ENCODE results near the gene ALKBH8.
"Not testable (repeated sequence)": the region's sequence is repeated elsewhere in the genome, so short reads cannot be mapped to it uniquely, and the experiment has no call there.

The ALKBH8 gene

DNA sequence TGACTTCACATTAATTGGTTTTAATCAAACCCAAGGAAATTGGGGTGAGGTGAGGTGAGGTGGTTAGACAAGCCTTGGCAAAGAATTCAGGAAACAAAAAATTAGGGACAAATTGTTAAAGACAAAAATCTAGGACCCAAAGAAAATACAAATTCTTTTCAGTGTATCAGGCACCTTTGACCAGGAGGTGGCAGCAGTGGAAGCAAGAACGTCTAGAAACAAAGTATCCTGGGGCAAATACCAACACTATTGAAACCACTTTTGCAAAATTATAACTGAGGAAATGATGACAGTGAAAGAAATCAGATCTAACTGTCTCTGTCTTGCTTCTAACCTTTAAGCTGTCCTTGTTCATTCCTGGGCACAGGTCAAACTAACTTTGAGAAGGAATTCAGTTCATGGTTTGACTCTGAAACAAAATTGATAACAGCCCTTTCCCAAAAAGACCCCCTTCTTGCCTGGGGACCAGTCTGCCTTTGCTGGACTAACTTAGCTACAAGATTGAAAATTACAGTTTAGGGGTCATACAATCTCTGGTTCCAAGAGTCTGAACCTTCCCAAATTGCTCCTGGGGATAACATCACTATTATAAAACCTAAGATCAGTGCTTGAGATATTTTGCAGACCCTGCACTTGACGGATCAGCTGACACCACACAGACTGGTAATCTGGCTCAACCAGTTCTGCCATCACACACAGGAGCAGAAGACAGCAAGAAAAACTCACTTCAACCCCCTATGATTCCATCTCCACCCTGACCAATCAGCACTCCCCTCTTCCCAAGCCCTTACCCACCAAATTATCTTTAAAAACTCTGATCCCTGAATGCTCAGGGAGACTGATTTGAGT is 11.2 kb upstream of the ALKBH8 start:
- DNase-seq = peak; percentile 53

GRCh38 chr11:107573438-107573837 is 7.9 kb upstream of the ALKBH8 start:
- DNase-seq = no peak

DNA sequence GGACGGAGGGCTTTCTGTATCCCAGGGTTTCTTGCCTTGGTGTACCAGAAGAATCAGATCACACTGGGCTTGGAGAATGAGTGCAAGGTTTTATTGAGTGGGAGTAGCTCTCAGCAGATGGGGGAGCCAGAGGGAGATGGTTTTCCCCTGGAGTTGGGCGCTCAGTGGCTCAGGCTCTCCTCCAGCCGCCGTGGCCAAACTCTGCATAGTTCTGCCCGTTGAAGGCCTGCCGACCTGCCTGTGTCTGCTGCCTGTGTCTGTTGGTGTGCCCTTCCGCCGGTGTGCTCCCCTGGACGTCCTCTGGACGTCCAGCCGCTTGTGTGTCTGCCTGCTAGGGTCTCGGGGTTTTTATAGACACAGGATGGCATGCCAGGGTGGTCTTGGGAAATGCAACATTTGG is 4.5 kb upstream of the ALKBH8 start:
- DNase-seq = no peak

DNA sequence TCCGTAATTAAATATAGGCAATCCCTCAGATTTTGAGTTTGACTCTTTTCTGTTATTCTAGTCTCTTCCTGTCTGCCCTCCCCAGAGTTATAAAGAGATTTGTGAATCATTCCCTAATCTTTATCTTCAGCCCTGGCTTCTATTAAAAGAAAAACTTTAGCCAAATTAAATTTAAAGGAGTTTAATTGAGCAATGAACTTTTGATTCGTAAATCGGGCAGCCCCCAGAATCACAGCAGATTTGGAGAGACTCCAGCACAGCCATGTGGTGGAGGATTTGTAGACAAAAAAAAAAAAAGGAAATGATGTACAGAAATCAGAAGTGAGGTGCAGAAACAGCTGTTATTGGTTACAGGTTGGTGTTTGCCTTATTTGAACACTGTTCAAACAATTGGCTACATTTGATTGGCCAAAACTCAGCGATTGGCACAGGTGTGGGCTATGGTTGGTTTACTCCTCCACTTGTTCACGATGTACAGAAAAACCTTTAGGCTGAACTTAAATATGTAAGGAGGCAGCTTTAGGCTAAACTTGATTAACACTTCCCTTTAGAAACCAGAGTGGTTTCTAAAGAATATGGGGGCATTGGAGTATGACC is 2.3 kb upstream of the ALKBH8 start:
- DNase-seq = no peak

GRCh38 chr11:107566569-107566968 is 1.0 kb upstream of the ALKBH8 start:
- no peak for DNase-seq

GRCh38 chr11:107565955-107566501 is 493 bp upstream of the ALKBH8 start:
- DNase-seq = not testable (repeated sequence)

- DNase-seq = no peak
These were observed 687 bp downstream of the ALKBH8 start for GRCh38 chr11:107564877-107565218.

DNA sequence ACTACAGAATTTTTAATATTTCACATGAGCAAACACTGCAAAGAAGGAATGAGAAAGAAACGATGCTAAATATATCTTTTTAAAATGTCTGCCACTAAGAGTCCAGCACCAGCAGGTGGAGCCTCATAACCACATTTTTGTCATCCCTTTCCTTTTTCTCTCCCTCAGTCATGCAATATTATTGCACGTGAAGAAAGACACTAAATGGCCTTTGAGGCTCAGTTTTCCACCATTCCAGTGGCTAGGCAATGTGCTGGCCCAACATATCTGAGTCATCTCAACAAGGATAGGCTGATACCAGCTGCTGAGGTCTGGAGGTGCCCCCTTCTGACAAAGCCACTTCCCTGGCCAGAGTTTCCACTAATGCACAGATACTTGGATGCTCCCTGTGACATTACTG is 1.8 kb downstream of the ALKBH8 start:
- DNase-seq = peak; percentile 54

GRCh38 chr11:107562647-107563208 is 2.8 kb downstream of the ALKBH8 start:
- DNase-seq = peak; percentile 47

DNA sequence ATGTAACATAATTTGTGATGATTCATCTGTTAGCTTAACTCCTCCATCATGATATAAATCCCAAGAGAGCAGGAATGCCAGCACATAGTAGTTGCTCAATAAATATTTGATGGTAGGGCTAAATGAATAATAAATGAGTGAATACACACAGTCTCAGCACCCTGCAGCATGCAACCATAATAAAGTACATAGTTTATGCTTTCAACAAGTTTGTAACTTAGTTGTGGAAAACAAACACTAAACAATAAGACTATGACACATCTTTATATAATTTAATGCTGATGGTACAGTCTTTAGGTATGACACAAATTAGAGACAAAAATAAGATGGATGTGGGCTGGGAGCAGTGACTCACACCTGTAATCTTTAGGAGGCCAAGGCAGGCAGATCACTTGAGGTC is 3.8 kb downstream of the ALKBH8 start:
- DNase-seq = no peak

DNA sequence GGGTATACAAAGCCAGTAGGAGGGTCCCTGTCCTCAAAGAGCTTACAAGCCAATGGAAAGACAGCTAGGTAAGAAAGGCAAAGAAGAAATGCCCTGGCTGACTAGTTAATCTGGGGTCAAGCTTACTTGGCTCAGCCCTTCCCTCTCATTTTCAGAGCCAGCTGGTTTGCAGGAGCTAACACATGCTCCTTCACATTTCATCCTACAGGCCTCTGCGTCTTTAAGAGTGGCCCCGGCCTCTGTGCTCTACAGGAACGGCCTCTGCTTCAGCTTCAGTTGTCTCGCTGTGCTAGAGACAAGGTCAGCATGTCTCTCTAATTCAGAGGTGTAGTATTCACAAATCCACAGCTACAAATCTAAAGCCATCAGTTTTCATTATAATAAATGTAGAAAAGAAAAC is 15.2 kb downstream of the ALKBH8 start:
- DNase-seq = no peak

GRCh38 chr11:107549954-107550285 is 15.6 kb downstream of the ALKBH8 start:
- DNase-seq = no peak

GRCh38 chr11:107549253-107549953 is 16.1 kb downstream of the ALKBH8 start:
- DNase-seq = peak; percentile 45

DNA sequence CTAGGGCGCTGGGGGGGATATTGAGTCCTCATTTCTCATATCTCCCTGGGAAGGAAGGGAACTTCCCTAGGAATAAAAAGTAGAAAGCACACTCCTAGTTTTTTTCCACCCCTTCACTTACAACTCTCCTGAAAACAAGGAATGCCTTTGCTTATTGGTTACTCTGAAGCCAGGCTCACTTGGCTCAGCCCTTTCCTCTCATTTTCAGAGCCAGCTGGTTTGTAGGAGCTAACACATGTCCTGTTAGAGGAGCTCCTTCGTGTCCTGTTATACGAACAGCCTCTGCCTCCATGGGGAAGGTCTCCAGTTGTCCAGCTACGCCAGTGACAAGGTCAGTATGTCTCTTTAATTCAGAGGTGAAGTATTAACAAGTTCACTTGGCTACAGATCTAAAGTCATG is 17.6 kb downstream of the ALKBH8 start:
- no peak for DNase-seq

GRCh38 chr11:107545101-107545514 is 20.4 kb downstream of the ALKBH8 start:
- DNase-seq = no peak

DNA sequence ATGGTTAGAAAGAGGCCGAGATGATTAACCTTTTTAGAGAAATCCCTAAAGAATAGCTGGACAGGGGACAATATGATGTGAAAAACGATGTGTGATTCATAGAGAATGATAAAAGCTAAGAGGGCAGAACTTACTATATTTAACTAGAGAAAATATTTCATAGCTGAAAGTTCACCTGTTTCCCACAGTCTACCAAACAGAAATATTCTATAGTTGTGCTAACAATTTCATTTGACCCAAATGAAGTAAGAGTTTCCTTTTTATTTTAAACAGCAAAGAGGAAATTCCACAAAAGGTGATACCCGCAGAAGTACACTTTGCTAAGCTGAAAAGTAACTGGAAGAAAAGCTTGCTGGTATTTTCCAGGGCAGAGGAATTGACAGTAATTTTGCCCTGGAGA is 26.7 kb downstream of the ALKBH8 start:
- DNase-seq = no peak

- no peak for DNase-seq
These were observed 27.3 kb downstream of the ALKBH8 start for GRCh38 chr11:107538239-107538638.

DNA sequence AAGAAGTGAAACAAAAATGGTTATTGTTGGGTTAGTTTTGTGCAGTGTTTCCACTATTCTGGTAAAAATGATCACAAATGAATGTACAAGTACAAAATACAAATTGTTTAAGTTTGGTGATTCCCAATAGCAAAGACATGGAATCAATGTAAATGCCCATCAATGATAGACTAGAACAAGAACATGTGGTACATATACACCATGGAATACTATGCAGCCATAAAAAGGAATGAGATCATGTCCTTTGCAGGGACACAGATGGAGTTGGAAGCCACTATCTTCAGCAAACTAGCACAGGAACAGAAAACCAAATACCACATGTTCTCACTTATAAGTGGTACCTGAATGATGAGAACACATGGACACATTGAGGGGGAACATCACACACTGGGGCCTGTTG is 28.4 kb downstream of the ALKBH8 start:
- DNase-seq = not testable (repeated sequence)

- DNase-seq = no peak
These were observed 39.3 kb downstream of the ALKBH8 start for GRCh38 chr11:107526197-107526596.

DNA sequence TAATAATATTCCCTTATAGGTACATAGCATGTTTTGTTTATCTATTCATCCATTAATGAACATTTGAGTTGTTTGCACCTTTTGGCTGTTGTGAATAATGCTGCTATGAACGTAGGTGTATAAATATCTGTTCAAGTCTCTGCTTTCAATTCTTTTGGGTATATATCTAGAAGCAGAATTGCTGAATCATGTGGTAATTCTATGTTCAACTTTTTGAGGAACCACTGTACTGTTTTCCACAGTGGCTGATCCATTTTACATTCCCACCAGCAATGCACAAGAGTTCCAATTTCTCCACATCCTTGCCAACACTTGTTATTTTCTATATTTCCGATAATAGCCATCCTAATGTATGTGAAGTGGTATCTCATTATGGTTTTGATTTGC is 56.7 kb downstream of the ALKBH8 start:
- no peak for DNase-seq

GRCh38 chr11:107508201-107508857 is 57.2 kb downstream of the ALKBH8 start:
- DNase-seq = no peak

GRCh38 chr11:107505647-107506225 is 59.8 kb downstream of the ALKBH8 start:
- no peak for DNase-seq

DNA sequence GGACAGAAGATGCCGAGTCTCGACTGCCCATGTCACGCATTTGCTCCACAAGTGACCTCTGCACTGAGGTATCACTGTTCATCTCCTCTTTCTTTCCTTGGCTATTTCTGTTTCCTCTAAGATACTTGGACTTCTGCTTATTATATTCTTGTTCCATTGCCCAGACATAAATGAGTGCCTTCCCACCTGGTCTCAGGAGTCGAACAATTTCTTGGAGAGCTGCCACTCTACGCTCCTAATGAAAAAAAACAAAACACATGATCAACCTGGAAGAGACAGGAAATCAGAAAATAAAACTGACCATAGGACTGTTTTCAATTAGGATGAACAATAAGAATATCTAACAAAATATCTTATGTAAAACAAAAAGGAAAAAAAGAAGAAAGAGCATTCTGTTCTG is 60.6 kb downstream of the ALKBH8 start:
- DNase-seq = no peak

Measured in activated CD4-positive, alpha-beta T cell treated with anti-CD3 and anti-CD28 coated beads, Interleukin-2, amount 50 U/mL, for 16 hours (primary cell).